H9 (cell line): ENCODE results near the gene SLC22A12. TPM values are rescaled to one million over a fixed set of nuclear protein-coding genes. Genes with fewer than 3 reads are reported as not detected.
A peak's percentile ranks its signal among the peaks of the same experiment; 100 is the strongest.

Experiments used
- DNase-seq: peaks from one replicate; pipeline ENCODE4 v3.0.0-alpha.2; 2017
- H2AFZ ChIP-seq: one replicate; pipeline ENCODE4 v1.6.1; 2013; ENCODE audit warnings: mild to moderate bottlenecking, low read length, control low read depth, moderate library complexity
- H2AK5ac ChIP-seq: 2 replicates; pipeline ENCODE4 v1.6.1; 2013; ENCODE audit warnings: low read length, control low read depth, mixed read lengths; ENCODE audit not compliant: insufficient read length
- H2BK120ac ChIP-seq: one replicate; pipeline ENCODE4 v1.6.1; 2013; ENCODE audit warnings: low read depth, mild to moderate bottlenecking, low read length, control low read depth, inconsistent platforms; ENCODE audit not compliant: poor library complexity, severe bottlenecking
- H2BK12ac ChIP-seq: 2 replicates; pipeline ENCODE4 v1.6.1; 2013; ENCODE audit warnings: low read length, control low read depth, mixed read lengths, low read depth; ENCODE audit not compliant: insufficient read length
- H2BK15ac ChIP-seq: 2 replicates; pipeline ENCODE4 v1.6.1; 2013; ENCODE audit warnings: low read depth, low read length, control low read depth
- H2BK20ac ChIP-seq: one replicate; pipeline ENCODE4 v1.6.1; 2013; ENCODE audit warnings: low read depth, mild to moderate bottlenecking, low read length, control low read depth, inconsistent platforms; ENCODE audit not compliant: poor library complexity, severe bottlenecking
- H2BK5ac ChIP-seq: 2 replicates; pipeline ENCODE4 v1.6.1; 2013; ENCODE audit warnings: low read length, control low read depth, mixed read lengths; ENCODE audit not compliant: insufficient read length
- H3K14ac ChIP-seq: 2 replicates; pipeline ENCODE4 v1.6.1; 2013; ENCODE audit warnings: low read length, control low read depth; ENCODE audit not compliant: insufficient read depth
- H3K18ac ChIP-seq: 2 replicates; pipeline ENCODE4 v1.6.1; 2013; ENCODE audit warnings: low read depth, mild to moderate bottlenecking, mixed read lengths, low read length, control low read depth; ENCODE audit not compliant: insufficient read length
- H3K23ac ChIP-seq: 2 replicates; pipeline ENCODE4 v1.6.1; 2013; ENCODE audit warnings: low read length, control low read depth, mixed read lengths, low read depth; ENCODE audit not compliant: insufficient read length
- H3K23me2 ChIP-seq: 2 replicates; pipeline ENCODE4 v1.6.1; 2013; ENCODE audit warnings: low read depth, mild to moderate bottlenecking, mixed read lengths, low read length, control low read depth; ENCODE audit not compliant: insufficient read length, poor library complexity, severe bottlenecking
- H3K27ac ChIP-seq: 2 replicates; pipeline ENCODE4 v1.5.1; 2013; ENCODE audit warnings: low read length, control low read depth, mixed read lengths, low read depth; ENCODE audit not compliant: insufficient read length
- H3K27me3 ChIP-seq: 2 replicates; pipeline ENCODE4 v1.6.1; 2013; ENCODE audit warnings: low read length, control low read depth, inconsistent platforms; ENCODE audit not compliant: insufficient read depth
- H3K4ac ChIP-seq: 2 replicates; pipeline ENCODE4 v1.6.1; 2013; ENCODE audit warnings: low read depth, mild to moderate bottlenecking, control low read depth, inconsistent platforms, low read length, moderate library complexity
- H3K4me1 ChIP-seq: 2 replicates; pipeline ENCODE4 v1.6.1; 2013; ENCODE audit warnings: low read length, control low read depth, inconsistent platforms; ENCODE audit not compliant: insufficient read depth
- H3K4me2 ChIP-seq: 2 replicates; pipeline ENCODE4 v1.6.1; 2013; ENCODE audit warnings: low read length, control low read depth, mixed read lengths; ENCODE audit not compliant: insufficient read length, insufficient read depth
- H3K56ac ChIP-seq: 2 replicates; pipeline ENCODE4 v1.6.1; 2013; ENCODE audit warnings: low read depth, mild to moderate bottlenecking, mixed read lengths, low read length, control low read depth; ENCODE audit not compliant: insufficient read length
- H3K79me1 ChIP-seq: 2 replicates; pipeline ENCODE4 v1.6.1; 2013; ENCODE audit warnings: low read depth, mild to moderate bottlenecking, moderate library complexity, low read length, control low read depth, inconsistent platforms; ENCODE audit not compliant: insufficient read depth, poor library complexity, severe bottlenecking
- H3K79me2 ChIP-seq: 2 replicates; pipeline ENCODE4 v1.6.1; 2013; ENCODE audit warnings: low read length, control low read depth, inconsistent platforms; ENCODE audit not compliant: insufficient read depth
- H3K9ac ChIP-seq: 2 replicates; pipeline ENCODE4 v1.6.1; 2013; ENCODE audit warnings: low read length, control low read depth, mixed read lengths; ENCODE audit not compliant: insufficient read length; ENCODE audit errors: extremely low read depth
- H3K9me3 ChIP-seq: one replicate; pipeline ENCODE4 v1.6.1; 2013; ENCODE audit warnings: low read depth, low read length, inconsistent platforms; ENCODE audit not compliant: control insufficient read depth
- H3T11ph ChIP-seq: one replicate; pipeline ENCODE4 v1.6.1; 2013; ENCODE audit warnings: mild to moderate bottlenecking, low read length, control low read depth, inconsistent platforms
- H4K20me1 ChIP-seq: one replicate; pipeline ENCODE4 v1.6.1; 2013; ENCODE audit not compliant: control insufficient read depth, insufficient read length, insufficient read depth
- H4K5ac ChIP-seq: 2 replicates; pipeline ENCODE4 v1.6.1; 2013; ENCODE audit warnings: low read depth, mild to moderate bottlenecking, mixed read lengths, low read length, control low read depth; ENCODE audit not compliant: insufficient read length
- H4K8ac ChIP-seq: replicated peaks from 2 replicates; pipeline ENCODE4 v1.6.1; 2013; ENCODE audit warnings: low read length, control low read depth, mixed read lengths, low read depth; ENCODE audit not compliant: insufficient read length
- H4K91ac ChIP-seq: 2 replicates; pipeline ENCODE4 v1.6.1; 2013; ENCODE audit warnings: low read depth, mild to moderate bottlenecking, moderate library complexity, mixed read lengths, low read length, control low read depth; ENCODE audit not compliant: insufficient read length
- H3K27ac Mint-ChIP-seq, 3 experiments: 2 replicates in 2 of 3; 3 replicates in 1 of 3; pipeline ENCODE4 v1.8.0; 2020 to 2021; ENCODE audit warnings: mixed read lengths in 3 of 3, mild to moderate bottlenecking in 1 of 3, moderate library complexity in 1 of 3
- H3K27me3 Mint-ChIP-seq: 2 replicates; pipeline ENCODE4 v1.8.0; 2021; ENCODE audit warnings: low read depth, mild to moderate bottlenecking, moderate library complexity, mixed read lengths
- H3K36me3 Mint-ChIP-seq, 3 experiments: 2 replicates in 2 of 3; 3 replicates in 1 of 3; pipeline ENCODE4 v1.8.0; 2020 to 2021; ENCODE audit warnings: low read depth in 3 of 3, mixed read lengths in 3 of 3; ENCODE audit not compliant: insufficient read depth in 1 of 3
- H3K4me1 Mint-ChIP-seq, 2 experiments: 2 replicates each; pipeline ENCODE4 v1.8.0; 2020; ENCODE audit warnings: mixed read lengths in 2 of 2
- H3K4me3 Mint-ChIP-seq, 2 experiments: 2 replicates in 1 of 2; 3 replicates in 1 of 2; pipeline ENCODE4 v1.8.0; 2020 to 2021; ENCODE audit warnings: mild to moderate bottlenecking in 2 of 2, mixed read lengths in 2 of 2, moderate library complexity in 1 of 2
- H3K9me3 Mint-ChIP-seq, 2 experiments: 2 replicates in 1 of 2; 3 replicates in 1 of 2; pipeline ENCODE4 v1.8.0; 2020; ENCODE audit warnings: mild to moderate bottlenecking in 2 of 2, mixed read lengths in 2 of 2, moderate library complexity in 1 of 2
- whole genome bisulfite sequencing: extraction: QIAGEN DNeasy Blood & Tissue Kit; methylation state at CpG from one replicate; pipeline ENCODE4 v1.1.7; 2013; ENCODE audit warnings: missing lambda C conversion rate, low lambda C conversion rate, mixed read lengths; ENCODE audit not compliant: insufficient read length; ENCODE audit errors: extremely low coverage; 5-methylcytosine and 5-hydroxymethylcytosine counted together
- total RNA-seq: library from RNA; stranded (reverse); gene quantifications from 2 replicates; pipeline ENCODE4 v1.2.1, GENCODE V29; 2021
- TF ChIP-seq, protein P1 (sequence below): fragments of 200-600 bp; sonication (generic); conservative IDR thresholded peaks from 3 replicates; pipeline ENCODE4 v1.8.0; 2021; ENCODE audit warnings: antibody characterized with exemption, mild to moderate bottlenecking

Gene SLC22A12
- total RNA-seq, 1 experiment from 2014 or later, result not detected

DNA sequence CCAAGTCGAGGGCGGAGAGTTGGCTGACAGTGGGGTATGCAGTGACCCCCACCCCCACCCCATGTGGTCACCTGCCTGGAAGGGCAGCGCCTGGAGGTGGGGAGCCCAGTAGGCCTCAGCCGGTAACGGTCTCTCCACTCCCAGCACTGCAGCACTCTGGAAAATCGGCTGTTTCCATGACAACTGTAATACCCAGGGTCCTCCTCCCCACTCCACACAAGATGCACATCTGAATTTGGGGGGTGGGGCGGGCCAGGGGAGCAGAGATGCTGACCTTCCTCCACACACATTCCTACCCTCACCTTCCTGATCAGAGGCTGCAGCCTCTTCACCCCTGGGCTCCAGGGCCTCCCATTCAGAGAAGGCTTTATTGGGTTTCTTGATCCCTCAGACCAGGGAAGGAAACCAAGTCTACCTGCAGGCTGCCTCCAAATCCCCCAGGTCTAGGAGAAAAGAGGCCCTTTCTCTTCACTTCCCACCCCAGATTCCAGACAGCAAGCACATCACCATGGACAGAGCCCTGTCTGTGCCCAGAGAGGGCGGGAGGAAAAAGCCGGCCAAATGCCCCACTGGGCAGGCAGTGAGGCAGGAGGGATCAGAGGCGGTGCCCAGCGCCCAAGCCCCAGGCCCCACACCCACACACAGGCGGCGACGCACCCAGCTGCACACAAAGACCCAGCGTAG lies 46.5 kb downstream of the SLC22A12 start:
- Histone ChIP-seq H2BK5ac (no peak overlapping the region), H2BK20ac (no peak overlapping the region), H3K56ac (no peak overlapping the region), H2BK15ac (no peak overlapping the region), H4K8ac (no peak overlapping the region), H3K27ac (no peak overlapping the region), H3K14ac (no peak overlapping the region), H3K79me1 (no peaks in the 10 kb centered on the region), H2BK120ac (no peak overlapping the region), H3K4ac (no peak overlapping the region), H3K23me2 (peaks cover 11% of the 10 kb centered on the region), H2AK5ac (no peak overlapping the region), H2AFZ (no peak overlapping the region), H3K18ac (no peak overlapping the region), H3K4me1 (no peaks in the 10 kb centered on the region), H3K79me2 (no peaks in the 10 kb centered on the region), H3K27me3 (peaks cover 36% of the 10 kb centered on the region), H3K4me2 (peak overlapping the region; percentile 54), H3K9ac (no peak overlapping the region), H3K9me3 (no peaks in the 10 kb centered on the region), H4K5ac (no peak overlapping the region), H3K23ac (no peak overlapping the region), H4K20me1 (no peaks in the 10 kb centered on the region), H2BK12ac (no peak overlapping the region), H3T11ph (no peak overlapping the region), H4K91ac (no peak overlapping the region)
- H3K9me3 Mint-ChIP-seq, result no peaks in the 10 kb centered on the region
- no peak overlapping the region for H3K27ac Mint-ChIP-seq
- H3K36me3 Mint-ChIP-seq, result peaks cover 0 to 3% (median 0%) of the 10 kb centered on the region in 3 experiments; a peak in 1 of 7 replicates
- peaks cover 8 to 20% of the 10 kb centered on the region in 2 experiments for H3K4me1 Mint-ChIP-seq
- TF ChIP-seq, protein P1, sequence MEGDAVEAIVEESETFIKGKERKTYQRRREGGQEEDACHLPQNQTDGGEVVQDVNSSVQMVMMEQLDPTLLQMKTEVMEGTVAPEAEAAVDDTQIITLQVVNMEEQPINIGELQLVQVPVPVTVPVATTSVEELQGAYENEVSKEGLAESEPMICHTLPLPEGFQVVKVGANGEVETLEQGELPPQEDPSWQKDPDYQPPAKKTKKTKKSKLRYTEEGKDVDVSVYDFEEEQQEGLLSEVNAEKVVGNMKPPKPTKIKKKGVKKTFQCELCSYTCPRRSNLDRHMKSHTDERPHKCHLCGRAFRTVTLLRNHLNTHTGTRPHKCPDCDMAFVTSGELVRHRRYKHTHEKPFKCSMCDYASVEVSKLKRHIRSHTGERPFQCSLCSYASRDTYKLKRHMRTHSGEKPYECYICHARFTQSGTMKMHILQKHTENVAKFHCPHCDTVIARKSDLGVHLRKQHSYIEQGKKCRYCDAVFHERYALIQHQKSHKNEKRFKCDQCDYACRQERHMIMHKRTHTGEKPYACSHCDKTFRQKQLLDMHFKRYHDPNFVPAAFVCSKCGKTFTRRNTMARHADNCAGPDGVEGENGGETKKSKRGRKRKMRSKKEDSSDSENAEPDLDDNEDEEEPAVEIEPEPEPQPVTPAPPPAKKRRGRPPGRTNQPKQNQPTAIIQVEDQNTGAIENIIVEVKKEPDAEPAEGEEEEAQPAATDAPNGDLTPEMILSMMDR, result no peak
- H3K27me3 Mint-ChIP-seq, result peaks cover 38% of the 10 kb centered on the region
- no peak for DNase-seq
- WGBS, result no CpG with 5 or more reads among the region's 15 CpGs
- peak overlapping the region; percentile 57 to 77 for H3K4me3 Mint-ChIP-seq
